Large intestine (tissue), 3 donors: ENCODE data around the gene ARHGEF4. TPM values are rescaled to one million over a fixed set of nuclear protein-coding genes. Genes with fewer than 3 reads are reported as not detected.

ENCODE experiments used
- DNase-seq, 2 donors: peaks; one replicate each; pipeline versions ENCODE4 v3.0.0 to v3.0.0-alpha.2; 2013
- H3K27ac ChIP-seq: one replicate; pipeline ENCODE4 v1.5.1; 2013; ENCODE audit warnings: low read length
- H3K27me3 ChIP-seq: 2 replicates; pipeline ENCODE4 v1.6.1; 2013; ENCODE audit warnings: low read length; ENCODE audit not compliant: control insufficient read depth, insufficient read depth
- H3K36me3 ChIP-seq: 2 replicates; pipeline ENCODE4 v1.6.1; 2013; ENCODE audit warnings: low read length; ENCODE audit not compliant: control insufficient read depth, insufficient read depth
- H3K4me1 ChIP-seq: one replicate; pipeline ENCODE4 v1.6.1; 2013; ENCODE audit warnings: low read length; ENCODE audit not compliant: control insufficient read depth, insufficient read depth
- H3K4me3 ChIP-seq: one replicate; pipeline ENCODE4 v1.5.1; 2013; ENCODE audit warnings: low read length
- H3K9me3 ChIP-seq: one replicate; pipeline ENCODE4 v1.6.1; 2013; ENCODE audit warnings: mild to moderate bottlenecking, low read depth, low read length, moderate library complexity; ENCODE audit not compliant: control insufficient read depth
- WGBS: methylation state at CpG from one replicate; pipeline ENCODE4 v1.1.5; 2013; ENCODE audit warnings: low lambda C conversion rate; ENCODE audit not compliant: insufficient coverage; 5-methylcytosine and 5-hydroxymethylcytosine counted together
- polyA plus RNA-seq: library from polyadenylated mRNA; unstranded; fragments of 120-200 nt; gene quantifications from one replicate; pipeline ENCODE4 v1.2.1, GENCODE V29; 2013

ARHGEF4 gene
- polyA plus RNA-seq, 1 donor, result 5.4 TPM

GRCh38 chr2:131031875-131032274 is 195.2 kb downstream of the ARHGEF4 start:
- H3K36me3 ChIP-seq, result no peaks in the 10 kb centered on the region
- WGBS, result no CpG with 5 or more reads among the region's 9 CpGs
- H3K4me1 ChIP-seq, result peaks cover 3% of the 10 kb centered on the region
- no peaks in the 10 kb centered on the region for H3K9me3 ChIP-seq
- DNase-seq, result no peak
- peaks cover 34% of the 10 kb centered on the region for H3K27me3 ChIP-seq
- no peak overlapping the region for H3K27ac ChIP-seq
- H3K4me3 ChIP-seq, result no peak overlapping the region

GRCh38 chr2:131032393-131032836 is 195.7 kb downstream of the ARHGEF4 start:
- no CpG with 5 or more reads among the region's 4 CpGs for WGBS
- no peak for DNase-seq
- H3K4me1 ChIP-seq, result peaks cover 3% of the 10 kb centered on the region
- no peaks in the 10 kb centered on the region for H3K9me3 ChIP-seq
- H3K27ac ChIP-seq, result no peak overlapping the region
- H3K27me3 ChIP-seq, result peaks cover 40% of the 10 kb centered on the region
- H3K4me3 ChIP-seq, result no peak overlapping the region
- no peaks in the 10 kb centered on the region for H3K36me3 ChIP-seq

- no CpG with 5 or more reads among the region's 1 CpG for WGBS
- Histone ChIP-seq H3K27me3 (peaks cover 50% of the 10 kb centered on the region), H3K36me3 (no peaks in the 10 kb centered on the region), H3K9me3 (no peaks in the 10 kb centered on the region), H3K4me3 (no peak overlapping the region), H3K27ac (no peak overlapping the region), H3K4me1 (peaks cover 3% of the 10 kb centered on the region)
- DNase-seq, result no peak
Observed at GRCh38 chr2:131033786-131034121, 197.0 kb downstream of the ARHGEF4 start.

GRCh38 chr2:131034122-131035051 is 197.7 kb downstream of the ARHGEF4 start:
- peak in 1 of 2 donors; percentile 29 for DNase-seq
- Histone ChIP-seq H3K27me3 (peaks cover 56% of the 10 kb centered on the region), H3K4me1 (peaks cover 3% of the 10 kb centered on the region)

GRCh38 chr2:131035112-131035825 is 198.6 kb downstream of the ARHGEF4 start:
- H3K27ac ChIP-seq, result no peak overlapping the region
- no peak for DNase-seq
- peaks cover 65% of the 10 kb centered on the region for H3K27me3 ChIP-seq

More at GRCh38 chr2:131034122-131035051, 197.7 kb downstream of the ARHGEF4 start:
- H3K36me3 ChIP-seq, result no peaks in the 10 kb centered on the region
- H3K4me3 ChIP-seq, result peak overlapping the region; percentile 18
- WGBS, result no CpG with 5 or more reads among the region's 61 CpGs
- peaks cover under 1% of the 10 kb centered on the region for H3K9me3 ChIP-seq
- no peak overlapping the region for H3K27ac ChIP-seq

GRCh38 chr2:131035826-131036231 is 199.1 kb downstream of the ARHGEF4 start:
- Histone ChIP-seq H3K9me3 (peaks cover 7% of the 10 kb centered on the region), H3K27ac (no peak overlapping the region), H3K36me3 (no peaks in the 10 kb centered on the region), H3K4me3 (no peak overlapping the region), H3K27me3 (peaks cover 71% of the 10 kb centered on the region), H3K4me1 (peaks cover 3% of the 10 kb centered on the region)
- no peak for DNase-seq
- WGBS, result no CpG with 5 or more reads among the region's 10 CpGs

More at GRCh38 chr2:131035112-131035825, 198.6 kb downstream of the ARHGEF4 start:
- Histone ChIP-seq H3K4me1 (peaks cover 3% of the 10 kb centered on the region), H3K36me3 (no peaks in the 10 kb centered on the region), H3K4me3 (no peak overlapping the region), H3K9me3 (peaks cover 7% of the 10 kb centered on the region)
- no CpG with 5 or more reads among the region's 65 CpGs for WGBS

GRCh38 chr2:131036269-131036668 is 199.6 kb downstream of the ARHGEF4 start:
- peaks cover 7% of the 10 kb centered on the region for H3K9me3 ChIP-seq
- H3K36me3 ChIP-seq, result no peaks in the 10 kb centered on the region
- no peak for DNase-seq
- peaks cover 75% of the 10 kb centered on the region for H3K27me3 ChIP-seq
- no peak overlapping the region for H3K4me3 ChIP-seq
- no CpG with 5 or more reads among the region's 6 CpGs for WGBS
- H3K27ac ChIP-seq, result no peak overlapping the region
- H3K4me1 ChIP-seq, result peaks cover 3% of the 10 kb centered on the region

- no CpG with 5 or more reads among the region's 11 CpGs for WGBS
- no peak overlapping the region for H3K27ac ChIP-seq
- H3K4me3 ChIP-seq, result no peak overlapping the region
- peaks cover 3% of the 10 kb centered on the region for H3K4me1 ChIP-seq
- H3K36me3 ChIP-seq, result no peaks in the 10 kb centered on the region
- peaks cover 7% of the 10 kb centered on the region for H3K9me3 ChIP-seq
- no peak for DNase-seq
- peaks cover 76% of the 10 kb centered on the region for H3K27me3 ChIP-seq
Observed at GRCh38 chr2:131036696-131037397, 200.1 kb downstream of the ARHGEF4 start.

- Histone ChIP-seq H3K27ac (no peak overlapping the region), H3K27me3 (peaks cover 76% of the 10 kb centered on the region), H3K4me3 (no peak overlapping the region), H3K9me3 (peaks cover 7% of the 10 kb centered on the region), H3K36me3 (no peaks in the 10 kb centered on the region), H3K4me1 (peaks cover 3% of the 10 kb centered on the region)
- WGBS, result no CpG with 5 or more reads among the region's 6 CpGs
- no peak for DNase-seq
Observed at GRCh38 chr2:131037398-131038257, 200.9 kb downstream of the ARHGEF4 start.
